Measurements from ENCODE around the gene AP2A2. TPM values are rescaled to one million over a fixed set of nuclear protein-coding genes. Genes with fewer than 3 reads are reported as not detected.

AP2A2 gene
- total RNA-seq, 4 donors from 2014 or later = 70.5 to 130 (median 102) TPM

GRCh38 chr11:1034456-1035295, 109.0 kb downstream of the AP2A2 start:
- Histone ChIP-seq H3K4me1 (no peaks in the 10 kb centered on the region), H3K4me3 (no peak overlapping the region), H3K27ac (no peak overlapping the region), H3K9me3 (no peaks in the 10 kb centered on the region), H3K36me3 (no peaks in the 10 kb centered on the region), H3K27me3 (peaks cover 29% of the 10 kb centered on the region)
- no peak for DNase-seq
- in situ Hi-C loops (cut with MboI; ENCODE audit: low pct_ligation_motif_present in 1 of 4, low pct_unique_long_range_greater_than_20kb in 1 of 4, low sequenced_read_pairs in 3 of 4) (loop anchor here in 3 of 4 donors (25.0 kb wide), 2 partner anchors 122 to 172 kb away; partner anchors contain the start of gene CHID1 (in 1 of the 3)), intact Hi-C loops (cut with DNase I; ENCODE audit: low total_unique reads) (no loop called here)
- WGBS, 2 donors (ENCODE audit: low coverage in 1 of 2) = 68% methylated on average over 35 of the region's 39 CpGs; no CpG with 5 or more reads in 1 of the 2 donors
- TF ChIP-seq EP300 (IDR thresholded peaks at IDR 0.05; ENCODE audit: low read depth) (no peak), CTCF (IDR thresholded peaks at IDR 0.05) (no peak), POLR2AphosphoS5 (IDR thresholded peaks at IDR 0.05) (no peak), POLR2A (IDR thresholded peaks at IDR 0.05) (no peak)

GRCh38 chr11:1035577-1036283, 110.1 kb downstream of the AP2A2 start:
- no peak for DNase-seq
- H3K36me3 ChIP-seq = no peaks in the 10 kb centered on the region
- WGBS, 2 donors (ENCODE audit: low coverage in 1 of 2) = 79% methylated on average over 25 of the region's 29 CpGs; no CpG with 5 or more reads in 1 of the 2 donors
- H3K4me3 ChIP-seq = no peak overlapping the region
- no peak overlapping the region for H3K27ac ChIP-seq
- TF ChIP-seq CTCF (IDR thresholded peaks at IDR 0.05) (no peak), POLR2AphosphoS5 (IDR thresholded peaks at IDR 0.05) (no peak), POLR2A (IDR thresholded peaks at IDR 0.05) (no peak), EP300 (IDR thresholded peaks at IDR 0.05; ENCODE audit: low read depth) (no peak)
- H3K9me3 ChIP-seq = no peaks in the 10 kb centered on the region
- H3K4me1 ChIP-seq = no peaks in the 10 kb centered on the region
- peaks cover 28% of the 10 kb centered on the region for H3K27me3 ChIP-seq
- in situ Hi-C loops (cut with MboI; ENCODE audit: low pct_ligation_motif_present in 1 of 4, low pct_unique_long_range_greater_than_20kb in 1 of 4, low sequenced_read_pairs in 3 of 4) = loop anchor here in 3 of 4 donors (25.0 kb wide), 2 partner anchors 123 to 173 kb away; partner anchors contain the start of gene CHID1 (in 1 of the 3)
- intact Hi-C loops (cut with DNase I; ENCODE audit: low total_unique reads) = no loop called here

GRCh38 chr11:1036303-1036923, 110.7 kb downstream of the AP2A2 start, which contains the start of gene MUC6:
Gene MUC6, minus strand, starts transcription at chr11:1036718. Its CDS starts 63 bp downstream, at chr11:1036655.
- no peak for DNase-seq
- no peaks in the 10 kb centered on the region for H3K9me3 ChIP-seq
- 48% methylated on average over 5 of the region's 42 CpGs; no CpG with 5 or more reads in 1 of the 2 donors for WGBS, 2 donors (ENCODE audit: low coverage in 1 of 2)
- H3K27ac ChIP-seq = no peak within 1 kb of the TSS
- H3K36me3 ChIP-seq = no peaks in the 10 kb centered on the region
- no peak for TF ChIP-seq POLR2AphosphoS5 (IDR thresholded peaks at IDR 0.05)
- TF ChIP-seq POLR2A (IDR thresholded peaks at IDR 0.05) = no peak
- TF ChIP-seq EP300 (IDR thresholded peaks at IDR 0.05; ENCODE audit: low read depth) = no peak
- no peak for TF ChIP-seq CTCF (IDR thresholded peaks at IDR 0.05)
- in situ Hi-C loops (cut with MboI; ENCODE audit: low pct_ligation_motif_present in 1 of 4, low pct_unique_long_range_greater_than_20kb in 1 of 4, low sequenced_read_pairs in 3 of 4) = loop anchor here in 3 of 4 donors (25.0 kb wide), 2 partner anchors 124 to 174 kb away; partner anchors contain the start of gene CHID1 (in 1 of the 3)
- H3K4me1 ChIP-seq = no peaks in the 10 kb centered on the region
- H3K4me3 ChIP-seq = no peak within 1 kb of the TSS
- intact Hi-C loops (cut with DNase I; ENCODE audit: low total_unique reads) = no loop called here
- H3K27me3 ChIP-seq = peaks cover 34% of the 10 kb centered on the region
